Aorta (tissue), 5 donors: Measurements from ENCODE around the gene PEX19. TPM values are rescaled to one million over a fixed set of nuclear protein-coding genes. Genes with fewer than 3 reads are reported as not detected.

Experiments used
- ATAC-seq: fragments of 200-7000 bp; cut with Tn5 transposase; one replicate; pipeline ENCODE4 v1.9.1; 2022; ENCODE audit warnings: moderate library complexity; ENCODE audit not compliant: low FRiP score
- DNase-seq, 2 donors: peaks; one replicate each; pipeline ENCODE4 v3.0.0-alpha.2; 2020
- H3K27ac ChIP-seq, 2 donors: one replicate each; pipeline ENCODE4 v1.5.1; 2013; ENCODE audit warnings: low read length in 2 of 2, mild to moderate bottlenecking in 2 of 2, moderate library complexity in 2 of 2, control low read depth in 1 of 2, inconsistent platforms in 1 of 2, low read depth in 1 of 2
- H3K27me3 ChIP-seq, 2 donors: one replicate each; pipeline ENCODE4 v1.6.1; 2013; ENCODE audit warnings: control low read depth in 1 of 2, low read length in 1 of 2, mild to moderate bottlenecking in 1 of 2, moderate library complexity in 1 of 2; ENCODE audit not compliant: insufficient read depth in 2 of 2, control insufficient read depth in 1 of 2
- H3K36me3 ChIP-seq, 2 donors: one replicate each; pipeline ENCODE4 v1.6.1; 2013; ENCODE audit warnings: control low read depth in 1 of 2, low read length in 1 of 2, mild to moderate bottlenecking in 1 of 2; ENCODE audit not compliant: insufficient read depth in 2 of 2, control insufficient read depth in 1 of 2
- H3K4me1 ChIP-seq, 2 donors: one replicate each; pipeline ENCODE4 v1.6.1; 2013; ENCODE audit warnings: low read length in 2 of 2, control low read depth in 1 of 2, mild to moderate bottlenecking in 1 of 2, moderate library complexity in 1 of 2; ENCODE audit not compliant: insufficient read depth in 2 of 2, control insufficient read depth in 1 of 2
- H3K4me3 ChIP-seq, 2 donors: one replicate each; pipeline ENCODE4 v1.5.1; 2013; ENCODE audit warnings: low read length in 2 of 2, control low read depth in 1 of 2, mild to moderate bottlenecking in 1 of 2
- H3K9me3 ChIP-seq: one replicate; pipeline ENCODE4 v1.6.1; 2013; ENCODE audit warnings: mild to moderate bottlenecking, low read length; ENCODE audit not compliant: control insufficient read depth
- WGBS, 2 donors: extraction: QIAGEN DNeasy Blood & Tissue Kit; methylation state at CpG; one replicate each; pipeline ENCODE4 v1.1.7; 2013; 5-methylcytosine and 5-hydroxymethylcytosine counted together
- intact Hi-C, 2 donors: fragments of 100-400 bp; cut with DNase I; formaldehyde crosslinking; loops; one replicate each; pipeline versions ENCODE4 v1.14.2 to v1.15.0; 2022
- polyA plus RNA-seq, 2 donors: library from polyadenylated mRNA; stranded (reverse); fragments of 200-250 nt; gene quantifications; one replicate each; pipeline ENCODE4 v1.2.3, GENCODE V29; 2013
- total RNA-seq, 2 donors: library from RNA; stranded (reverse); fragmentation: NEBNext Ultra II Directional; extraction: Animal tissue kit (Norgen Biotek cat#: 25700); gene quantifications; one replicate each; pipeline ENCODE4 v1.2.1, GENCODE V29; 2021
- donor health status: healthy with polysubstance abuse.
- donor health status: Bipolar disorder and iron deficiency.
- donor health status: DM: no; HTN: no; CAD: no.
- donor health status: DM: no; HTN: no; CAD: no.
- donor health status: DM: yes; HTN: yes; CAD: no.

The PEX19 gene
- total and polyA plus RNA-seq, 4 donors = 32.2 to 55.1 (median 38.6) TPM

GRCh38 chr1:160255781-160256300 lies 29.1 kb downstream of the PEX19 start:
- ATAC-seq (no peak), DNase-seq (no peak)
- intact Hi-C loops = no loop called here
- WGBS, 2 donors = 64 to 65% methylated on average over 4 of the region's 4 CpGs
- Histone ChIP-seq H3K36me3 (peaks cover 0 to 2% of the 10 kb centered on the region in 2 donors), H3K4me1 (peaks cover 0 to 4% of the 10 kb centered on the region in 2 donors), H3K27ac (no peak overlapping the region), H3K9me3 (no peaks in the 10 kb centered on the region), H3K27me3 (no peaks in the 10 kb centered on the region), H3K4me3 (no peak overlapping the region)

DNA sequence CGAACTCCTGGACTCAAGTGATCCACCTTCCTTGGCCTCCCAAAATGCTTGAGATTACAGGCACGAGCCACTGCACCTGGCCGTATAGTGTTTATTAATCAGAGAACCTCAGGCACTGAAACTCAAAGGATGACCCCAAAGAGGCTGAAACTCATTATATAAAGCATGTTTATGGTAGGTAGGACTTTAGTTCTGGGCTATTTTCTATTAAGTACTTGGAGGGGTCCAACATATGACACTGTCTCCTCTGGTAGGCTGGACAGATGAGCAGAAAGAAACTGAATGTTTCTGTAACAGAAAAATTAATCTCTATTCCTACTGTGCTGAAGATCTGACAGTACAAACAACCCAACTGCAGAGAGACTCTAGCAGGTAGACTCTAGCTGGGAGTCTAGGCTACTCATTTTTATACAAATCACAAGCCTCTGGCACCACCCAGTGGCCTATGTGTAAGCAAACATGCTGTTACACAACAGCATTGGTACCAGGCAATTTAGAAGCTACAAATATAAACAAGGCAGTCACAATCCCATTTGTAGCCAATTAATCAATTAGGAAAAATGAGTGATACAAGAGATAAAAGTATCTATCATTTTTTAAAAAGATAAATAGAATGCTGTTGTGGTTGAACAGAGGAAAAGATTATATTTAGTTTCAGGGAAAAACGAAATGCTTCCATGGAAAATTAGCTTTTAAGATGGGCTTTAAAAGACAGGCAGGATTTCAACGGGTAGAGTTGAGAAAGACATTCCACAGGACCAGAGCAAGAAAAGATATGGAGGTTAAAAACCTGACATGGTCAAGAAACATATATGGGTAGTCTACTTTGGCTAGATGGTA lies 33.0 kb downstream of the PEX19 start:
- no peaks in the 10 kb centered on the region for H3K9me3 ChIP-seq
- DNase-seq = peak in 1 of 2 donors; percentile 68
- ATAC-seq = peak; percentile 91
- H3K4me1 ChIP-seq = no peaks in the 10 kb centered on the region
- intact Hi-C loops = loop anchor here (1.0 to 5.0 kb wide), 4 partner anchors 59 to 152 kb away; partner anchors contain the start of gene CASQ1 (in 1 of the 2)
- H3K27me3 ChIP-seq = no peaks in the 10 kb centered on the region
- H3K4me3 ChIP-seq = no peak overlapping the region
- H3K36me3 ChIP-seq = peaks cover 0 to 2% of the 10 kb centered on the region in 2 donors
- no peak overlapping the region for H3K27ac ChIP-seq
- WGBS, 2 donors = 68 to 69% methylated on average over 5 of the region's 5 CpGs

DNA sequence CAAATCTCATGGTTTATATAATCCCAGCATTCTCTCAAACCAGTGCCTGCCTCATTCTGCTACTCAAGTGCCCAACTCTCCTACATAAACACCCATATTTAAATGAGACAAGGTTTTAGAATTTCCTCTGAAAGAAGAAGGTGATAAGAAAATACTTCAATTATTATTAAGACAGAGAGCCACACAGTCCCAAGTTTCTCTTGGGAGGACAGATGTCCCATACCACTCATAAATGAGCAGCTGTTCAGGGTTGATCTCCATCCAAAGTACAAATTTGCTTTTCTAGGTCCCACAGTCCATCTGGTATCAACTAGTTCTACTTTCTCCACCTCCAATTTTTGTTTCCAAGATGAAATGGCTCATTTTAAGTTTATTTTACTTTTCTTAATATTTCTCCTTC lies 33.9 kb downstream of the PEX19 start:
- Histone ChIP-seq H3K36me3 (peaks cover 0 to 2% of the 10 kb centered on the region in 2 donors), H3K9me3 (no peaks in the 10 kb centered on the region), H3K4me3 (no peak overlapping the region), H3K4me1 (peaks cover 0 to 2% of the 10 kb centered on the region in 2 donors), H3K27ac (no peak overlapping the region), H3K27me3 (no peaks in the 10 kb centered on the region)
- intact Hi-C loops = loop anchor here (1.0 to 5.0 kb wide), 3 partner anchors 59 to 151 kb away; partner anchors contain the start of gene CASQ1 (in 1 of the 2)
- ATAC-seq = no peak
- DNase-seq = no peak

DNA sequence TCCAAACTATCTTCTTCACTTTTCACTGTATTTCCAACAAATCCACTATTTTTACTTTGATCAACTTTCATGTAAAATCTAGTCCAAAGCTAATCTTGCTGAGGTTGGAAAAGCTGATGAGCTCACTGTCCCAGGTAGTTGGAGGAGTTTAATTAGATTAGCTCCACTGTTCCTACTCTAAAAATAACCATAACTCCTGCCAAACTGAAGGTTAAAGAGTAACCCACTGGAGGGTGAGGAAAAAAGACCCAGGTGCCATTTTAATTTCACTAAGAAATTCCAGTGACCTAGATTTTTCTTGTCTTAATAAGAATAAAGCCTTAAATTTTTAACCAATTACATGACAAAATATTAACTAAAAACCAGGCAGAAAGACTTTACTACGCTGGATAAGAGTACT lies 37.9 kb downstream of the PEX19 start:
- intact Hi-C loops = loop anchor here in 1 of 2 donors (5.0 kb wide), 1 partner anchor 35 kb away; no protein-coding TSS in a partner anchor
- H3K27ac ChIP-seq = no peak overlapping the region
- H3K9me3 ChIP-seq = no peaks in the 10 kb centered on the region
- WGBS, 2 donors = 97% methylated on average over 1 of the region's 1 CpG
- no peaks in the 10 kb centered on the region for H3K27me3 ChIP-seq
- no peaks in the 10 kb centered on the region for H3K36me3 ChIP-seq
- H3K4me1 ChIP-seq = peaks cover 0 to 3% of the 10 kb centered on the region in 2 donors
- DNase-seq (no peak), ATAC-seq (no peak)
- no peak overlapping the region for H3K4me3 ChIP-seq

GRCh38 chr1:160245434-160245833 lies 39.5 kb downstream of the PEX19 start:
- Histone ChIP-seq H3K27me3 (no peaks in the 10 kb centered on the region), H3K4me3 (no peak overlapping the region), H3K27ac (no peak overlapping the region), H3K9me3 (no peaks in the 10 kb centered on the region), H3K4me1 (peaks cover 0 to 3% of the 10 kb centered on the region in 2 donors), H3K36me3 (no peaks in the 10 kb centered on the region)
- intact Hi-C loops = loop anchor here in 1 of 2 donors (5.0 kb wide), 1 partner anchor 33 kb away; no protein-coding TSS in a partner anchor
- 52 to 61% methylated on average over 1 of the region's 1 CpG for WGBS, 2 donors
- ATAC-seq = no peak
- no peak for DNase-seq

GRCh38 chr1:160244209-160244608 lies 40.7 kb downstream of the PEX19 start:
- no peak overlapping the region for H3K27ac ChIP-seq
- WGBS, 2 donors = 6 to 13% methylated on average over 1 of the region's 1 CpG
- peaks cover 0 to 3% of the 10 kb centered on the region in 2 donors for H3K4me1 ChIP-seq
- intact Hi-C loops = no loop called here
- DNase-seq (no peak), ATAC-seq (no peak)
- no peak overlapping the region for H3K4me3 ChIP-seq
- H3K36me3 ChIP-seq = peaks cover 0 to 2% of the 10 kb centered on the region in 2 donors
- no peaks in the 10 kb centered on the region for H3K27me3 ChIP-seq
- H3K9me3 ChIP-seq = no peaks in the 10 kb centered on the region

DNA sequence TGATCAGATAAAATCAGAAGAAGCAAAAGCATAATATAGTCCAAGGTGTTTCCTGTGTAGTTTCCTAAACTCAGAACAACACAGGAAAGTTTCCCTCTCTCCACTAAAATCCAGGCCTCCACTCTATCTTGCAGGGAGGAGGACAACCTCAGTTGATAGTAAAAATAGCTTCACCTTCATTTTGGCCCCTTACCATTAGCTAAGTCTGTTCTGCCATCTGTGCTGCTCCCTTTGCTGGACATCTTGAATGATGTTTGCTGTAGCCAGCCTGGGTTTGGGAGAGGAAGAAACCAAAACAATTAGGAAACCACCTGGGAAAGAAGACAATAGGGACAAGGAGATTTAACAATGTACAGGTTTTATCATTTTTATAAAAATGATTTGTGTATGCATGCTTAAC lies 41.2 kb downstream of the PEX19 start:
- Histone ChIP-seq H3K4me1 (peaks cover 0 to 3% of the 10 kb centered on the region in 2 donors), H3K9me3 (no peaks in the 10 kb centered on the region), H3K4me3 (no peak overlapping the region), H3K36me3 (peaks cover under 1 to 2% of the 10 kb centered on the region in 2 donors), H3K27ac (peak overlapping the region in 1 of 2 donors; percentile 42), H3K27me3 (no peaks in the 10 kb centered on the region)
- ATAC-seq = no peak
- intact Hi-C loops = no loop called here
- no peak for DNase-seq

DNA sequence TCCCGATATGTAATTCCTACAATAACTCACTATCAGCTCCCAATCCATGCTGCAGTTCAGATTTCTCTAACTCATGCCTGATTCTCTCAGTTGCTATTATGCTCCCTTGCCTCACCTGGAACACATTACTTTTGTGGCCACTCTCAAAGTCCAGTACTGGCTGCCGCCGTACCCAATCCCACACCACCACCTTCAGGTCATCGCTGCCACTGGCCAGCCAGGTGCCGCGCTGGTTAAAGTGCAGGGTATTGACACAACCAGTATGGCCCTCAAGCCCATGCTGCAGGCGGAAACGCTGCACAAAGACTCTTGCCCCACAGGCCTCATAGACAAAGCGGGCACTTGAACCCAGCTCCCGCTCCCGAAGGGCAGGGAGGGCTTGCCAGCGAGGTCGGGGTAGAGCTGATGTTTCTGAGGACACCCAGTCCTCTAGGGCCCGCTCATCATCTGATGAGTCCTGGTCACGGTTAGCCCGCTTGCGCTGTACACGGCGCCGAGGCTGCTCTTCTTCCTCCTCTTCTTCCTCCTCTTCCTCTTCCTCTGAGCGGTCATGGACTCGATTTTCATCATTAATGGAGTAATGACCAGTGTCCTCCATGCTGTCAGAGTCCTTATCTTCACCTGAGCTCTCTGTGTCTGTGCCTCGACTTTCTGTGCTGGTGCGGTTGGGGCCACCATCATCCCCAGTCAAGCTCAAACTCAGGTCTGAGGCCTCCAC lies 45.2 kb downstream of the PEX19 start:
- peaks cover 3 to 9% of the 10 kb centered on the region in 2 donors for H3K36me3 ChIP-seq
- intact Hi-C loops = no loop called here

More for the DNA sequence above, 45.2 kb downstream of the PEX19 start:
- H3K9me3 ChIP-seq = no peaks in the 10 kb centered on the region
- ATAC-seq (no peak), DNase-seq (no peak)
- no peak overlapping the region for H3K4me3 ChIP-seq
- H3K27me3 ChIP-seq = no peaks in the 10 kb centered on the region
- no peaks in the 10 kb centered on the region for H3K4me1 ChIP-seq
- no peak overlapping the region for H3K27ac ChIP-seq
- 94 to 95% methylated on average over 24 of the region's 24 CpGs for WGBS, 2 donors
